ENCODE measurements around the gene KRTAP10-5.
"Not testable (repeated sequence)": the region's sequence is repeated elsewhere in the genome, so short reads cannot be mapped to it uniquely, and the experiment has no call there.

The KRTAP10-5 gene

GRCh38 chr21:44595524-44595923, 15.1 kb upstream of the KRTAP10-5 start:
- H3K27me3 ChIP-seq (ENCODE audit: insufficient read depth, poor library complexity, severe bottlenecking), result no peaks in the 10 kb centered on the region
- no peak overlapping the region for H3K27ac ChIP-seq (replicated peaks)
- DNase-seq (ENCODE audit: low read depth in 1 of 2, low spot score in 1 of 2), result no peak
- no peak overlapping the region for H3K4me3 ChIP-seq (replicated peaks; ENCODE audit: insufficient read depth, low read length)
- no peak for TF ChIP-seq SPI1 (IDR thresholded peaks at IDR 0.05; ENCODE audit: borderline replicate concordance, low read depth)
- no peak for TF ChIP-seq CTCF (IDR thresholded peaks at IDR 0.05; ENCODE audit: insufficient read depth, low read length)
- TF ChIP-seq GABPA (IDR thresholded peaks at IDR 0.05; ENCODE audit: low read depth), result no peak
- no peak for TF ChIP-seq POLR2AphosphoS5 (IDR thresholded peaks at IDR 0.05; ENCODE audit: low read depth)
- no peak for TF ChIP-seq REST (IDR thresholded peaks at IDR 0.05; ENCODE audit: insufficient replicate concordance, low read depth)

- H3K27ac ChIP-seq (replicated peaks), result no peak overlapping the region
- DNase-seq (ENCODE audit: low read depth in 1 of 2, low spot score in 1 of 2), result no peak
- no peaks in the 10 kb centered on the region for H3K27me3 ChIP-seq (ENCODE audit: insufficient read depth, poor library complexity, severe bottlenecking)
- TF ChIP-seq GABPA (IDR thresholded peaks at IDR 0.05; ENCODE audit: low read depth), result no peak
- TF ChIP-seq POLR2AphosphoS5 (IDR thresholded peaks at IDR 0.05; ENCODE audit: low read depth), result no peak
- no peak overlapping the region for H3K4me3 ChIP-seq (replicated peaks; ENCODE audit: insufficient read depth, low read length)
Observed at GRCh38 chr21:44594406-44594916, 14.1 kb upstream of the KRTAP10-5 start.

GRCh38 chr21:44593598-44594405, 13.4 kb upstream of the KRTAP10-5 start:
- H3K4me3 ChIP-seq (replicated peaks; ENCODE audit: insufficient read depth, low read length), result no peak overlapping the region
- no peaks in the 10 kb centered on the region for H3K27me3 ChIP-seq (ENCODE audit: insufficient read depth, poor library complexity, severe bottlenecking)
- no peak overlapping the region for H3K27ac ChIP-seq (replicated peaks)
- no peak for TF ChIP-seq SPI1 (IDR thresholded peaks at IDR 0.05; ENCODE audit: borderline replicate concordance, low read depth)
- no peak for TF ChIP-seq REST (IDR thresholded peaks at IDR 0.05; ENCODE audit: insufficient replicate concordance, low read depth)
- TF ChIP-seq POLR2AphosphoS5 (IDR thresholded peaks at IDR 0.05; ENCODE audit: low read depth), result no peak
- no peak for TF ChIP-seq CTCF (IDR thresholded peaks at IDR 0.05; ENCODE audit: insufficient read depth, low read length)
- no peak for TF ChIP-seq GABPA (IDR thresholded peaks at IDR 0.05; ENCODE audit: low read depth)
- DNase-seq (ENCODE audit: low read depth in 1 of 2, low spot score in 1 of 2), result no peak

- no peak for TF ChIP-seq GABPA (IDR thresholded peaks at IDR 0.05; ENCODE audit: low read depth)
- no peak for TF ChIP-seq REST (IDR thresholded peaks at IDR 0.05; ENCODE audit: insufficient replicate concordance, low read depth)
- no peak for TF ChIP-seq POLR2AphosphoS5 (IDR thresholded peaks at IDR 0.05; ENCODE audit: low read depth)
- no peak for TF ChIP-seq SPI1 (IDR thresholded peaks at IDR 0.05; ENCODE audit: borderline replicate concordance, low read depth)
- no peak within 1 kb of the TSS for H3K4me3 ChIP-seq (replicated peaks; ENCODE audit: insufficient read depth, low read length)
- no peak within 1 kb of the TSS for H3K27ac ChIP-seq (replicated peaks)
- no peaks in the 10 kb centered on the region for H3K27me3 ChIP-seq (ENCODE audit: insufficient read depth, poor library complexity, severe bottlenecking)
- no peak for DNase-seq (ENCODE audit: low read depth in 1 of 2, low spot score in 1 of 2)
Observed at GRCh38 chr21:44592446-44593311, 12.3 kb upstream of the KRTAP10-5 start, which contains the start of gene KRTAP10-6. Gene KRTAP10-6 (minus strand): TSS chr21:44592505. CDS start chr21:44592484, 21 bp downstream.

GRCh38 chr21:44591801-44592130, 11.4 kb upstream of the KRTAP10-5 start:
- not testable (repeated sequence) for DNase-seq (ENCODE audit: low read depth in 1 of 2, low spot score in 1 of 2); H3K27me3 ChIP-seq (ENCODE audit: insufficient read depth, poor library complexity, severe bottlenecking); H3K4me3 ChIP-seq (replicated peaks; ENCODE audit: insufficient read depth, low read length); H3K27ac ChIP-seq (replicated peaks)

Data from HL-60 (cell line).